Activated naive CD8-positive, alpha-beta T cell treated with anti-CD3 and anti-CD28 coated beads, Interleukin-2, amount 50 U/mL, for 16 hours (primary cell): ENCODE results near the gene MAP1LC3A.

Experiments
- DNase-seq: peaks from one replicate; pipeline ENCODE4 v3.0.0-alpha.2; 2020; ENCODE audit warnings: low read depth, low spot score

MAP1LC3A gene

DNA sequence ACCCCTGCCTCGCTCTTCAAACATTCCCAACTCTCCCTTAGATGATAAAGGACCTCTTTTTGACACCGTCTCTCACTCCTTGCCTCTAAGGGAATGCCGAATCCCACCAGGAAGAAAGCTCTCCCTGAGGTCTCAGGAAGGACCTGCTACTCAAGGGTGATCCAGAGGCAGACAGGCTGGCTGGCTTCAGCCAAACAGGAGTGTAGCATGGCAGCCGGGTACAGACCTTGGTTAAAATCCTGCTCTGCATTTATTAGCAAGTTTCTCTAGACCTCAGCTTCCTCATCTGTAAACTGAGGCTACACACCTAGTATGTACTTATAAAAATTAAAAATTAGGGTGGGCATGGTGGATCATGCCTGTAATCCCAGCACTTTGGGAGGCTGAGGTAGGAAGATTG is 17.2 kb downstream of the MAP1LC3A start:
- no peak for DNase-seq

DNA sequence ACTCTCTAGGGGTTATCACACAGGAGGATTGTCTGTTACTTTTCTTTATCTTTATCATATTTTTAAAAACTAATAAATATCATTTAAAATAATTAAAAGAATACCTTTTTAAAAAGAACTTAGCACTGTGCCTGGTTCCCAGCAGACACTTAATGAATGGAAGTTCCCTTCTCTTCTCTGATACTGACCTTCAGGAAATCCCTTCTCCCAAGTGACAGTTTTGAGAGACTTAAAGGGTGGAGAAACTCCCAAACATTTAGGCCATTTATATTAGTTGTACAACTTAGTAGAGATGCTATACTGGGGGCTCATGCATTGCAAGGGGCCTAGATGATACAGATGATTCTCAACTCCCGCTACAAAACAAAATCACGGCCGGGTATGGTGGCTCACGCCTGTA is 18.5 kb downstream of the MAP1LC3A start:
- no peak for DNase-seq

DNA sequence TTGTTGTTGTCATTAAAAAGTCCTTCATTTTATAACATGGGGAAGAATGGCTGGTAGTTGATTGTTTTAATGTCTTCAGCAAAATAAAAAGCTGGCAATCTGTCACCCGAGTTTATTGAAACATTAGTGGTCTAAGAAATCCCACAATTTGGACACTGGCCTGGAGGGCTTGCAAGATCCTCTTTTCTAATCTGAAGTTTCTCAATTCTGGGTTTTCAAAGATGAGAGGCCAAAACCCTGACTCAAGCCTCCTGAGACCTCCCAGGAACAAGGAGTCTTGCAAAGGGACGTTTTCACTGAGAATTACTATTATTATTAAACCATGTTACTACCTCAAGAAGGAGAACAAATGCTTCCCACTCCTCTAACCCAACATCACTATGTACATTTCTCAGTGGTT is 19.5 kb downstream of the MAP1LC3A start:
- DNase-seq, result no peak

DNA sequence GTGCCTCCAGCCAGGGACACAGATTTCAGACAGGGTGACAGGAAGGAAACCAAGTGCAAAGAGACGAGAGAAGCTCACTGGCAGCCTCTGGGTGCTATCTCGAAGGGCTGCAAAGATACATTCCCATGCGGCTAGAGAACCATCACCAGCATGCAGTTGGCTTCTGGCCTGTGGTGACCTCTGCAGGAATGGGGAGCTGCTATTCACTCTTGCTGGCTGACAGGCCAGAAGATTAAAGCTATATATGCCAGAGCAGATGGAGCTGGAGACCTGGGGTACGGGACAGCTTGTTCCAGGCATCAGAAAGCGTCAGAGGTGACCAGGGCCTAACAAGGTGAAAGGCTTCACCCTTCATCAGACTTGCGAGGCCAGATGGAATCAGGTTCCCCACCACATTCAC is 20.0 kb downstream of the MAP1LC3A start:
- no peak for DNase-seq

DNA sequence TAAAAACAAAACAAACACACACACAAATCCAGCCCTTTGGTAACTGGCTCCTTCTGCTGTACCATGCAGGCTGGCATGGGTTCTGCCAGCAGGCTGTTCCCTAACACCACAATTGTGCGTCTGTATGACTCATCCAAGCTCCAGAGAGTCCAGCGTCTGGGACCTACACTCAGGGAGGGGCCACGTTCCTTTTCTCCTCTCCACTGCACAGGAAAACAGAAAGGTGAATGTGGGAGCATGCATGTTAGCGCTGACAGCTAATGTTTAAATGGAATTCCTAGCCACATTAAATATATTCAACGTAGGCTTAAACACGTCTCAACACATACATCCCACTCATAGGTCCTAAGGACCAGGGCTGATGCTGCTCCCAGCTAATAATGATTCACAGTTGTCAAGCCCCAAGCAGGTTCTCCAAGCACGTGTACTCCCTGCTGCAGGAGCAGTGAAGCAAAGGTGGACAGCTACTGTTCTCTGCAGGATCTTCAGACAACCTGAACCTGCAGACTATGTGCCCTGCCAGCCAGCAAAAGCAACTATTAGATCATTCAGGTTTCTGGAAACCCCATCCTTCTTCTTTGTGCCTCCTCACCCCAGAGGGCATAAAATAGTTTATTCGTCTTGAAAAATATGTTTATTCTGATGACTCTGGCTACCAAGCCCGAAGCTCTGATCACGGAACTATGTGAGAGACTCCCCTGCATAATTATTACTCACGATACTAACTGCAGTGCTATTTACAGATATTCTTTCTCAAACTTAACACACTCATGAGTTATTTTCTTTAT is 20.9 kb downstream of the MAP1LC3A start:
- DNase-seq, result no peak

DNA sequence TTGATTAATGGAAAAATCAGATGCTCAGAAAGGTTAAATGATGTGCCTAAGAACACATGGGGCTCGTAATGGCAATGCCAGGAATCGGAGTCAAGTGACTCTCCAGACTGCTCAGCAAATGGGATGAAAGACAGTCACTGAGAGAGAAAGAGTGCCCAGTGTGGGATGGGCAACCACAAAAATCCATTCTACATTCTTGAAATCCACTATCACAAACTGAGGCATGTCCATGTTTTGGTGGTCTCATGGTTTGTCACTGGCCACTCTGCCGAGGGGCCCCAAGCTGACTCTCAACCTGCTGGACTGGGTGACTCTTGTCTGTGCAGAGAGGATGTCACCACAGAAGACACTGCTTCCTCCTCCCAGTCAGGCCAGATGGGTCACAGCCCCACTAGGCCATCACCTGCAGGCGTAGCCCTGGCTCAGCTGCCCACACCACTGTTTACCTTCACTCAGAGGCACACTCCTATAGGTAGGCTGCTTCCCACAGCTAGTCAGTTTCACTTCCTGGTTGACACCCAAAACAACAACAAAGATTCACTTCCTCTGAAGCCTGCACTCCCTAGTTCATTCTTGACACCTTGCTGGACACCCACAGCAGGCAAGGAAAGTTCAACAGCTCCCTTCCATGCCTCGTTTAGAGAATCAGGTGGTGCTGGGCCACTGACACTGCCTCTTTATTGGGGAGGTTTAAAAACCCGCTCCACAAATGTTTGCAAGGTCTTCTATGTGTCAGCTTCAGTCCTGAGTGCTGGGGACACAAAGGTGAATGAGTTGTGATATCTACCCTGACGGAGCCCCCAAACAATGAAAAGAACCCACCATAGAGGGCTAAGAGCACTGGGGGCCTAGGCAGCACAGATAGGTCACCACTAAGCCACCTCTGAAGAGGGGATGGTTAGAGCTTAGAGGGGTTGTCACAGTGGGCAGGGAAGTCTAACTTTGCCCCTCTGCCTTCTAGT is 21.7 kb downstream of the MAP1LC3A start:
- DNase-seq, result no peak

DNA sequence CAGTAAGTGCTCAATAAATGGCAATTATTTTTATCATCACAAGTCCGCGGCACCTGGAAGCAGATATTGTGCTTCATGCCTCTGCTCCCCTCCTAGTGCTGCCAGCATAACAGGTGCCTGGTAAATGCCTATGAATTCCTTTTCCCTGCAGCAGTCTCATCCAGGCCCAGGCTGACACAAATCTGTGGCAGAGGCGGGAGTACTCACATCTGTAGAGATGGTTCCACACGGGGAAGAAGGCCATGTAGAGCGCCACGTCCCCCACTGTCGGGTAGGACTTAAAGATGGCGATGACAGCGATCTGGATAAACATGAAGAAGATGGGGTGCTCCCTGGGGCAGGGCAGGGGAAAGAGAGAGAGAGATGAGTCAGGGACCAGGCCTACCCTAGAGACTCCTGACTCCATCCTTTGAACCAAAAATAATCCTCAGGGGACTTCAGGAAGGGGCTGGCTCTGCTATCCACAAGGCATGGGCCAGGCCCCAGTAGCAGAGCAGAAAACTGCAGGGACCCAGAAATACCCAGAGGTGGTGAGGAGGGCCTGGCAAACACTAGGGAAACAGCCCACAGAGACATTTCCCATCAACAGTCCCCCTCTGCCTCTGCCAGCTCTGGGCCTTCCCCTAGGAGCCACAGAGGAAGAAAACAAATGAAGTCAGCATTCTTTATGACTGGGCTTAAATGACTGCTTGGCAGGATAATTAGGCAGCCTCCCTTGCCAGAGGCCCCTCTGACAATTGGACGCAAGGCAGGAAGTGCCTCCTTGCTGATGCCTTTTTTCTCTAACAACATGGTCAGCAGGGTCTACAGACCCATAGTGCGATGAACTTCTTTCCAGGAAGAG is 23.0 kb downstream of the MAP1LC3A start:
- DNase-seq, result no peak

DNA sequence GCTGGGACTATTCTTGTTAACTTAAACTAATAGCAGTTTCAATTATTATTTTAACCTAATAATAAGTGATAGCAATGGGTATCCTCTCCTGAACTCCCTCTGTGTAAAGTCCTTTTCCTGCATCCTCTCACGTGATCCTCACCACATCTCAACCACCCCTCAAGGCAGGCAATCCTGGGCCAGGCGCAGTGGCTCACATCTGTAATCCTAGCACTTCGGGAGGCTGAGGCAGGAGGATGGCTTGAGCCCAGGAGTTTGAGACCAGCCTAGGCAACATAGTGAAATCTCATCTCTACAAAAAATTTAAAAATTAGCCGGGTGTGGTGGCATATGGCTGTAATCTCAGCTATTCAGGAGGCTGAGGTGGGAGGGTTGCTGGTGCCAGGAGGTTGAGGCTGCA is 23.7 kb downstream of the MAP1LC3A start:
- DNase-seq, result no peak

DNA sequence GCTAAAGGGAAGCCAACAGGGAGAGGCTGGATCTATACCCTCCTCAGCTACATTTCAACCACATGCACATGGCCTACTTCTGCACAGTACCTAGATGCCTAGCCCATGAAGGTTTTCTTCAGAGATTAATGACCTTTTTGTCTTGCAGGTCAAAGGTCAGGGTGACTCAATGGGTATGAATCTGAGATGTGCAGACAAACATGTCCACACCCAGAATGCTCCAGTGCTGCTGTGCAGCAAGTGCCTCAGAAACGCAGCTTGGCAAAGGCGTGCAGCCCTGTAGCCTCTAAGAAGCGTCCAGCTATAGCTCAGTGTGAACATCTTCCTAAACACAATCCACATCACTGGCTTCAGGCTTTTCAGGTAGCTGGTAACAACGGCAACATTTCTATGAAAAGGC is 24.4 kb downstream of the MAP1LC3A start:
- no peak for DNase-seq

DNA sequence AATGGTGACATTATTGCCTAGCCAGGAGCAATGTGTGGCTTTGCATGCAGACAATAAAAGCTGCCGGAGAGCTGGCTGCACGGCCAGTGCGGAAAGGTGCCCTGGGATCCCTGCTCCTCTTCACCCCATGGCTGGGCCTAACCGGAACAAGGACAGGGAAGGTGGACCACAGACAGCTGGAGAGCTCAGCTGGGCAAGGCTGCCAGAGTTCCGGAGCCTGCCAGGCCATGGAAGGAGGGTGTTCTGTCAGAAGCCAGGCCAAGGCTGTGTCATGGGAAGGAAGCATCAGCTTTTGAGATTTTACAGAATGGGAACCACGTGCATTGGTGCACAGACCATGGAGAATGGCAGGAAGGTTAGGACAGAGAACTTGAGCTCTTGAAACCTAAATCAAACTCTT is 25.0 kb downstream of the MAP1LC3A start:
- no peak for DNase-seq

DNA sequence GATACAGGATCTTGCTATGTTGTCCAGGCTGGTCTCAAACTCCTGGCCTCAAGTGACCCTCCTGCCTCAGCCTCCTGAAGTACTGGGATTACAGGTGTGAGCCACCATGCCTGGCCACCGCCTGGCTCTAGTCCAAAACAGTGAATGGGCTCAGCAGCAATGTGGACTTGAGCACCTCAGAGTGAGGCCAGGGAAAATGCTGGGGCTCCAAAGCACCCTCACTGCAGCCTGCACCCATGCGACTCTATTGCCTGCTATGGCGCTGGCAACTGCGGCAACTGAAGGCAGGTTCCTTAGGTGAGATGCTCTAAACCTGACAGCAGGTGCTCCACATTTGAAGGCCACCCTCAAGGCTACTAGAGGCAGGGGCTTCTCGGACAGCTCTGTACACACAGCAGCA is 26.5 kb downstream of the MAP1LC3A start:
- DNase-seq, result no peak

DNA sequence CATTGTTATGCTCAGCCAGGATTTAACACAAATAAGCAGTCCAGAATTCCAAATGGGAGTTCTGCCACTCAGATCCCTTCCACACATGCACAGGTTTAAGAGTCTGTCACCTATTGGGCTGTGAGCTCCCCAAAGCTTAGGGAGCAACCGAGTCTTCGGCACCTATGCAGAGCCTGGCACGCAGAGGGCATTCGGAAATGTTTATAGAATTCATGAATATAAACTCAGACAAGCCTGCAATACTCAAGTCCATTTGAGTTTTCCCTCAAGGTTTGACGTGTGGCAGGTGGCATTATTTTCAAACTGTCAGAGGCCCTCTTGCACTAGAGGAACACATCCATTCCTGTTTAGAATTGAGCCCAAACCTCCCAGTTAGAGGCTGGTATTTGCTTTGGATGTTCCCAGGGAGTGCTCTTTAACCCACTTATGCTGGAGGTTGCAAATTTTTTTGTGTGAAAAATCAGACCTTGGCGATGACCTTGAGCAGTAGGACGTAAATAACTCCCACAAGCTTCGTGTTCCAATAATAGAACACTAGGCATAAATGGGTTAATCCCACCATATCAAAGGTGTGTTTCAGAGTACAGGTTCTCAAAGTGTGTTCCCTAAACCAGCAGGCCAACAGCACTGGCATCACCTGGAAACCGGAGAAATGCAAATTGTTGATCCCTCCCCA is 28.1 kb downstream of the MAP1LC3A start:
- no peak for DNase-seq

DNA sequence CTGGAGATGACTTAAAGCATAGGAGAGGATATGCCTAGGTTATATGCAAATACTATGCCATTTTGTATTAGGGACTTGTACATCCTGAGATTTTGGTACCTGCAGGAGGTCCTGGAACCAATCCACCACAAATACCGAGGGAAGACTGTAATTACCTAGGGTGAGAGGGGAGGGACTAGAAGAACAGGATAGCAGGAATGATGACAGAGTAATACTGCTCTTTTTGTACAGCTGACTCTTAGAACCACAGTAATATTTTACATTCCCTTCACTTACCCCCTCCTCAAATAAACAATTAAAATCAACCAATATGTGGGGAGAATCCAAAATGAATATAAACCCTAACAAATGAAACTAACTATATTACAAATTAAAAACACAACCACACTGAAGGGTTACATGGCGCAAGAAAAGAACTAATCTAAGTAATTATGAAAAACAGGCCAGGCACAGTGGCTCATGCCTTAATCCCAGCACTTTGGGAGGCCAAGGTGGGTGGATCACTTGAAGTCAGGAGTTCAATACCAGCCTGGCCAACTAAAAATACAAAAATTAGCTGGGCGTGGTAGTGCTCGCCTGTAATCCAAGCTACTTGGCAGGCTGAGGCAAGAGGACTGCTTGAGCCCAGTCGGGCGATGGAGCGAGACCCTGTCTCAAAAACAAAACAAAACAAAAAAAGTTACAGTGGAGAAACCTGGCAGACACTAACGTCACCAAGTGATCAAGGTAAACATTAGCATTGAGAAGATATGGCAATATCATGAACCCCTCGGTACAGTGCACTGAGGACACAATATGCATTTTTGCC is 37.1 kb downstream of the MAP1LC3A start:
- no peak for DNase-seq

DNA sequence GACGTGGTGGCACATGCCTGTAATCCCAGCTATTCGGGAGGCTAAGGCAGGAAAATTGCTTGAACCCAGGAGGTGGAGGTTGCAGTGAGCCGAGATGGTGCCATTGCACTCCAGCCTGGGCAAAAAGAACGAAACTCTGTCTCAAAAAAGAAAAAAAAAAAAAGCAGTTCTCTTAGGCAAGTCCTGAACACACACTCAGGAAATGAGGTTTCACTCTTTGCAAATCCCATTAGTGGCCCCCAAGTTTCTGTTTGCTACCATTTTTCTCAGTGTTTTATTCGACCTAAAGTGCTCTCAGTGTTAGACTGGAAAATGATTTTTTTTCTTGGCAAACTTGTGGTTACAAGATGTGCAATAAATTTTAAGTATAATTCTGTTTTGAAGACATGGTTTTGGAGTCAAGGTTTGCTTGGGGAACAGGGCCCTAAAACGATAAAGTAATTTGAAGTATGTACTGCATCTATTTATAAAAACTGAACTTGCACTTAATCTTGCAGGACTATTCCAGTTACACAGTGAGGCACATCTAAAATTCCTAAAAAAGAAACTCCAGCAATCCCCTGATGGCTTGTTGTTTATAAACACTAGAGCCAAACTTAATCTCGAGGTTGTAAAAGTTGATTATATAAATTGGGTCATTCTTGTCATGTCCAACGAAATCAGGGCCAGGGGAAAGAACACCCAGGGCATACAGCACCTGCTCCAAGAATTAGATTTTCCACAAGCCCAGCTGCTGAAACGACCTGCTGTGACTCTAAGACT is 42.6 kb downstream of the MAP1LC3A start:
- no peak for DNase-seq

DNA sequence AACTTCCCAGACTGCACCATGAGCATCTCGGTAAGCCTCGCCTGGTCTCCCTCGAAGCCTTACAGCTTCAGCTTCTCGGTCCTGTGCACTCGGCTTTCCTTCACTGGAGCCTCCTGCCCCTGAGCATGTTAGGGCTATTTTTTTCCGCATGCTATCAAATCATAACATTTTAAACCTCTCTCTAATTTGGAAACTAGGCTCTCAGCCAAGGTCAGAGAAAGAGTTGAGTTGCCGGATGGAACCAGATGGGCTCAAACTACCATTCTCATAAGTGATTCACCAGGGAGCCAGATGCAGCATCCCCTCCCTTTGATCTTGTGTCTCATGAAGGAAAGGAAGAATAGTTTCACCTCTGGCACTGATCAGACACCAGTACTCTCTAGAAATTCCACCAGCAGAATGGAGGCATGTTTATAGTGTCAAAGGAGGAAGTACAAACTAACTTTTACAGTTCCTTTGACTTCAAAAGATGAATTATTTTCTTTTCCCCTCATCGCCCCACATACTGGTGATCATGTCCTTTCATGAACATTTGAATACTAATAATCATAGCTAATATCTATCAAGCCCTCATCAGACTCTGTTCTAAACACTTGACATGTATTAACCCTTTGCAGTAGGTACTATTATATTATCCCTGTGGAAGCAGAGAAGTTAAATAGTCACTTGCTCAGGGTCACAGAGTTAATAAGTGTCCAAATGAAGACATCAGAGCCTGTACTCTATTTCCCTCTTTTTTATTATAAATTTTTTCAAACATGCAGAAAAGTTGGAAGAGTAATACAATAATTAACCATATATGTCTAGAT is 46.7 kb downstream of the MAP1LC3A start:
- DNase-seq, result no peak

DNA sequence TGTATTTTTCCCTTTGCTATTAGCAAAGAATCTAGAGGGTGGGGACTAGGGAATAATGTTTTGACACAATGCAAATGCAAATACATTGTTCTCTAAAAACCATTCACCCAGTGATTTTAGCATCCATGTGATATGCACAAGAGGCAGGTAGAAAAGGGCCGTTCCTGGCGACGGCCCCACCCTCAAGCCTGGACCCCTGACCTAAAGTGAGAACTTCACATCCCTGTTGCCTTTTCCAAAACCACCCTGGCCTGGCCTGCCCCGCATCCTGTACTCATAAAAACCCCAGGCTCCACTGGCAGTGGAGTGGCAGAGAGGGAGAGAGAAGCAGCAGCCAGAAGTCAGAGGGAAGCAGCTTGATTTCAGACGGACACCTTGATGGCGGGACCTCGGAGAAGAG is 48.5 kb downstream of the MAP1LC3A start:
- DNase-seq, result no peak
